ENCODE data around the gene EMC10.

DNA sequence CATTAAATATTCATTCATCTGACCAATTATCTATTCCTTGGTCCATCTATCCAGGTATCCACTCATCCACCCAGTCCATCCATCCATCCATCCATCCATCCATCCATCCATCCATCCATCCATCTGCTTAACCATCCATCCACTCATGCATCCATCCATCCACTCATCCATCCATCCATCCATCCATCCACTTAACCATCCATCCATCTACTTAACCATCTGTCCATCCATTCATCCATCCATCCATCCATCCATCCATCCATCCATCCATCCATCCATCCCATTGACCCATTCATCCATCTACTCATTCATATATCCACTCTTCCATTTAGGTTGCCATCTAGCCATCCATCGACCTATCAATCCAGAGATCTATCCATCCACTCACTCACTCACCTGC, 32.2 kb upstream of the EMC10 start:
- TF ChIP-seq JUNB (IDR thresholded peaks at IDR 0.05) (no peak), POLR2A (IDR thresholded peaks at IDR 0.05; ENCODE audit: low read length) (no peak), RNF2 (IDR thresholded peaks at IDR 0.05; ENCODE audit: borderline replicate concordance, low read depth) (no peak), HEYL (CRISPR knock-in tag; IDR thresholded peaks at IDR 0.05) (no peak), ESRRA (IDR thresholded peaks at IDR 0.05; ENCODE audit: borderline replicate concordance, low read length) (no peak), MYC (IDR thresholded peaks at IDR 0.05; ENCODE audit: borderline replicate concordance, low read length) (no peak), EP300 (IDR thresholded peaks at IDR 0.05) (no peak), NFE2L2 (conservative IDR thresholded peaks at IDR 0.05; ENCODE audit: low read length) (no peak)
- TF ChIP-seq, protein P1, sequence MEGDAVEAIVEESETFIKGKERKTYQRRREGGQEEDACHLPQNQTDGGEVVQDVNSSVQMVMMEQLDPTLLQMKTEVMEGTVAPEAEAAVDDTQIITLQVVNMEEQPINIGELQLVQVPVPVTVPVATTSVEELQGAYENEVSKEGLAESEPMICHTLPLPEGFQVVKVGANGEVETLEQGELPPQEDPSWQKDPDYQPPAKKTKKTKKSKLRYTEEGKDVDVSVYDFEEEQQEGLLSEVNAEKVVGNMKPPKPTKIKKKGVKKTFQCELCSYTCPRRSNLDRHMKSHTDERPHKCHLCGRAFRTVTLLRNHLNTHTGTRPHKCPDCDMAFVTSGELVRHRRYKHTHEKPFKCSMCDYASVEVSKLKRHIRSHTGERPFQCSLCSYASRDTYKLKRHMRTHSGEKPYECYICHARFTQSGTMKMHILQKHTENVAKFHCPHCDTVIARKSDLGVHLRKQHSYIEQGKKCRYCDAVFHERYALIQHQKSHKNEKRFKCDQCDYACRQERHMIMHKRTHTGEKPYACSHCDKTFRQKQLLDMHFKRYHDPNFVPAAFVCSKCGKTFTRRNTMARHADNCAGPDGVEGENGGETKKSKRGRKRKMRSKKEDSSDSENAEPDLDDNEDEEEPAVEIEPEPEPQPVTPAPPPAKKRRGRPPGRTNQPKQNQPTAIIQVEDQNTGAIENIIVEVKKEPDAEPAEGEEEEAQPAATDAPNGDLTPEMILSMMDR (IDR thresholded peaks at IDR 0.05): no peak
- TF ChIP-seq, protein P2, sequence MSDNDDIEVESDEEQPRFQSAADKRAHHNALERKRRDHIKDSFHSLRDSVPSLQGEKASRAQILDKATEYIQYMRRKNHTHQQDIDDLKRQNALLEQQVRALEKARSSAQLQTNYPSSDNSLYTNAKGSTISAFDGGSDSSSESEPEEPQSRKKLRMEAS (IDR thresholded peaks at IDR 0.05): no peak
